Ovary (tissue), 3 donors: Measurements from ENCODE around the gene PCARE.

Source experiments
- CTCF ChIP-seq, 3 donors: fragments of 450-650 bp in 2 of 3; fragments of 200-600 bp in 1 of 3; IDR thresholded peaks; one replicate each; pipeline versions ENCODE4 v1.5.1 to v1.8.0; 2016 to 2022; ENCODE audit warnings: antibody characterized with exemption in 3 of 3, mild to moderate bottlenecking in 1 of 3
- EP300 ChIP-seq: sonication (generic); formaldehyde crosslinking; IDR thresholded peaks from one replicate; pipeline ENCODE4 v1.6.1; 2017; ENCODE audit warnings: antibody characterized with exemption
- POLR2A ChIP-seq: fragments of 450-650 bp; IDR thresholded peaks from one replicate; pipeline ENCODE4 v1.6.1; 2017; ENCODE audit warnings: antibody characterized with exemption, mild to moderate bottlenecking, moderate library complexity
- donor health status: DM: no; HTN: no; CAD: no.

- TF ChIP-seq CTCF (IDR thresholded peaks at IDR 0.05), result no peak
- TF ChIP-seq POLR2A, result no peak
- TF ChIP-seq EP300, result no peak
These were observed 12.7 kb downstream of the PCARE start for GRCh38 chr2:29061616-29062015.
